MM.1S (cell line): ENCODE results near the gene KCNJ12.

Experiments used
- CTCF ChIP-seq: fragments of 300-600 bp; sonication (generic); IDR thresholded peaks from 2 replicates; pipeline ENCODE4 v1.5.1; 2016; ENCODE audit warnings: antibody characterized with exemption, low read length, mixed read lengths
- EZH2phosphoT487 ChIP-seq: fragments of 300-600 bp; sonication (generic); IDR thresholded peaks from 2 replicates; pipeline ENCODE4 v1.6.1; 2018; ENCODE audit warnings: antibody characterized with exemption, low read length

- TF ChIP-seq CTCF (peak; percentile 83), EZH2phosphoT487 (no peak)
Observed at GRCh38 chr17:21457051-21458026, 81.2 kb downstream of the KCNJ12 start.
